Measurements from ENCODE around the gene GHDC.

GHDC gene

DNA sequence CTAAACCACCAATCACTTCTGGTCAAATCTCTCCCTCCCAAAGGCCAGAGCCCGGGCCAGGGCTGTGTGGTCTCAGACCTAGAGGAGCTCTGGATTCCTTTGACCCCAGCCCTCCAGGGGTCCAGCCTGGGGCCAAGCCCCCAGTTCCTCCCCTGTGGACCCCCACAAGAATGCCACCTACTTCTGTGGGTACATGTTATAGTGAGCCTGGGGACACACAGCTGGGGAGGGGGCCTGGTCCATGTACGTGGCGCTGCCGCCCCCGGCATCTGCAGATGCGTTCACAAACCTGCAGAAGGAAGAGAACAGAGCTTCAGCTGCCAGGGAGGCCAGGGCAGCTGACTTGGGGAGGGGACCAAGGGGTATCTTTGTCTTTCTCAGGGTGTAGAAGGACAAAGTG, 7.9 kb upstream of the GHDC start:
- no peak overlapping the region for H3K9ac ChIP-seq (ENCODE audit: low read length)
- no peaks in the 10 kb centered on the region for H3K9me3 ChIP-seq (ENCODE audit: low read length)
- TF ChIP-seq EZH2 (IDR thresholded peaks at IDR 0.05; ENCODE audit: borderline replicate concordance, low read length): no peak
- TF ChIP-seq, protein P1, sequence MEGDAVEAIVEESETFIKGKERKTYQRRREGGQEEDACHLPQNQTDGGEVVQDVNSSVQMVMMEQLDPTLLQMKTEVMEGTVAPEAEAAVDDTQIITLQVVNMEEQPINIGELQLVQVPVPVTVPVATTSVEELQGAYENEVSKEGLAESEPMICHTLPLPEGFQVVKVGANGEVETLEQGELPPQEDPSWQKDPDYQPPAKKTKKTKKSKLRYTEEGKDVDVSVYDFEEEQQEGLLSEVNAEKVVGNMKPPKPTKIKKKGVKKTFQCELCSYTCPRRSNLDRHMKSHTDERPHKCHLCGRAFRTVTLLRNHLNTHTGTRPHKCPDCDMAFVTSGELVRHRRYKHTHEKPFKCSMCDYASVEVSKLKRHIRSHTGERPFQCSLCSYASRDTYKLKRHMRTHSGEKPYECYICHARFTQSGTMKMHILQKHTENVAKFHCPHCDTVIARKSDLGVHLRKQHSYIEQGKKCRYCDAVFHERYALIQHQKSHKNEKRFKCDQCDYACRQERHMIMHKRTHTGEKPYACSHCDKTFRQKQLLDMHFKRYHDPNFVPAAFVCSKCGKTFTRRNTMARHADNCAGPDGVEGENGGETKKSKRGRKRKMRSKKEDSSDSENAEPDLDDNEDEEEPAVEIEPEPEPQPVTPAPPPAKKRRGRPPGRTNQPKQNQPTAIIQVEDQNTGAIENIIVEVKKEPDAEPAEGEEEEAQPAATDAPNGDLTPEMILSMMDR (IDR thresholded peaks at IDR 0.05; ENCODE audit: low read length): no peak
- H3K4me1 ChIP-seq (ENCODE audit: insufficient read depth, low read length, severe bottlenecking): peaks cover 13% of the 10 kb centered on the region
- no peaks in the 10 kb centered on the region for H3K79me2 ChIP-seq (ENCODE audit: insufficient read depth, low read length)
- H3K36me3 ChIP-seq (ENCODE audit: insufficient read depth, low read length): no peaks in the 10 kb centered on the region
- no peak overlapping the region for H3K4me3 ChIP-seq (ENCODE audit: low read depth, low read length, poor library complexity, severe bottlenecking)
- no peak overlapping the region for H3K27ac ChIP-seq (ENCODE audit: low read depth, low read length, poor library complexity, severe bottlenecking)
- H3K4me2 ChIP-seq (ENCODE audit: low read length): no peak overlapping the region
- no peaks in the 10 kb centered on the region for H3K9me2 ChIP-seq (ENCODE audit: low read depth, low read length)
- H3K27me3 ChIP-seq (ENCODE audit: insufficient read depth, low read length): no peaks in the 10 kb centered on the region
- no peak overlapping the region for H2AFZ ChIP-seq (ENCODE audit: low read length)
- no peaks in the 10 kb centered on the region for H4K20me1 ChIP-seq (ENCODE audit: insufficient read depth, low read length)
- no peaks in the 10 kb centered on the region for H3F3A ChIP-seq (ENCODE audit: insufficient read depth, low read length)

DNA sequence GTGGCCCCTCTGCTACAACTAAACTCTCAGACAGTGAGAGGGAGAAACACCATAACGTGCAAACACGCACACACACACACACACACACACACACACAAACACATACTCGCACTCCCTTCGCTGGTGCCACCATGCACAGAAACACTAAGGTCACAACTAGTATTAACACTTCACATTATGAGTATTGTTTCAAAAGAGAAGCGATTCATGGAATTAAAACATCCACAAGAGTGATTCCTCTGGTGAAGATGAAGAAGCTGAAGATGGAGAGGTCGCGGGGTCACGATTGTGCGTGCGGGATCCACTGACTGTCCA, 7.1 kb upstream of the GHDC start:
- Histone ChIP-seq H3K27me3 (ENCODE audit: insufficient read depth, low read length) (no peaks in the 10 kb centered on the region), H2AFZ (ENCODE audit: low read length) (no peak overlapping the region), H3K27ac (ENCODE audit: low read depth, low read length, poor library complexity, severe bottlenecking) (no peak overlapping the region), H3K4me2 (ENCODE audit: low read length) (no peak overlapping the region), H3K79me2 (ENCODE audit: insufficient read depth, low read length) (no peaks in the 10 kb centered on the region), H3F3A (ENCODE audit: insufficient read depth, low read length) (no peaks in the 10 kb centered on the region), H3K9me3 (ENCODE audit: low read length) (no peaks in the 10 kb centered on the region), H4K20me1 (ENCODE audit: insufficient read depth, low read length) (no peaks in the 10 kb centered on the region), H3K36me3 (ENCODE audit: insufficient read depth, low read length) (no peaks in the 10 kb centered on the region), H3K9me2 (ENCODE audit: low read depth, low read length) (no peaks in the 10 kb centered on the region), H3K4me3 (ENCODE audit: low read depth, low read length, poor library complexity, severe bottlenecking) (no peak overlapping the region), H3K9ac (ENCODE audit: low read length) (no peak overlapping the region), H3K4me1 (ENCODE audit: insufficient read depth, low read length, severe bottlenecking) (peaks cover 13% of the 10 kb centered on the region)
- TF ChIP-seq, protein P1 (IDR thresholded peaks at IDR 0.05; ENCODE audit: low read length): no peak
- no peak for TF ChIP-seq EZH2 (IDR thresholded peaks at IDR 0.05; ENCODE audit: borderline replicate concordance, low read length)

DNA sequence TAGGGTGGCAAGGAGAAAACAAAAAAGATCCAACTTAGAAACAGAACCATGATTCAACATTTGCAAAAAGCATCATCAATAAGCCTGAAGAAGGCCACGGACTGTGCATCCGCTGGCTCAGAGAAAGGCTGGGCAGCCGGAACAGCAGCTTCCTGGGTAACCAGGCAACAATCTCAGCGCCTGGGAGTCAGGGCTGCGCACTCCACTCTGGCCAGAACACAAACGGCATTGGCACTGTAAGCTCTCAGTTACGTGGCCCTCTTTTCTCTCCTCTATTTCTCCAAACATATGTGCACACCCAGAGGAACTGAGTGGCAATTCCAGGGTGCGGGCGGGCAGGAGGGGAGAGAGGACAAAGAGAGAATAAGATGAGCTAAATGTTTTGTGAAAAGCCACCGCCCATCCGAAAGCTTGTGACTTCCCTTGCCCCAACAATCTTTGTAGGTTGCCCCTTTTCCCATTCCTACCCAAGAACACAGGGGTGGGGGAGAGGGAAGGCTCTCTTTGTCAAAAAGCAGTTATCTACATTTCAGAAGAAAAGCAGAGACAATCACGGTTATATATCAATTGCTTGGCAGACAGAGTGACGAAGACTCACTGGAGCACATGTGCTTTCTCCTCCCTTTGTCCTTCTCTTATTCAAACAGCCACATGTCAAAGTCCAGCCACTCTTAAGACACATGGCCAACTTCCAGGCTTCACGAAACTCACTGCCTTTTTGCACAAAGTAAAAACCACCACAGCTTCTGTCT, 6.6 kb upstream of the GHDC start:
- H2AFZ ChIP-seq (ENCODE audit: low read length): no peak overlapping the region
- no peaks in the 10 kb centered on the region for H3K27me3 ChIP-seq (ENCODE audit: insufficient read depth, low read length)
- no peak overlapping the region for H3K27ac ChIP-seq (ENCODE audit: low read depth, low read length, poor library complexity, severe bottlenecking)
- no peak overlapping the region for H3K4me2 ChIP-seq (ENCODE audit: low read length)
- no peaks in the 10 kb centered on the region for H3K9me3 ChIP-seq (ENCODE audit: low read length)
- TF ChIP-seq, protein P1 (IDR thresholded peaks at IDR 0.05; ENCODE audit: low read length): no peak
- no peak for TF ChIP-seq EZH2 (IDR thresholded peaks at IDR 0.05; ENCODE audit: borderline replicate concordance, low read length)
- no peak overlapping the region for H3K4me3 ChIP-seq (ENCODE audit: low read depth, low read length, poor library complexity, severe bottlenecking)
- no peaks in the 10 kb centered on the region for H3K9me2 ChIP-seq (ENCODE audit: low read depth, low read length)
- no peaks in the 10 kb centered on the region for H4K20me1 ChIP-seq (ENCODE audit: insufficient read depth, low read length)
- H3K9ac ChIP-seq (ENCODE audit: low read length): no peak overlapping the region
- H3K4me1 ChIP-seq (ENCODE audit: insufficient read depth, low read length, severe bottlenecking): peaks cover 13% of the 10 kb centered on the region
- no peaks in the 10 kb centered on the region for H3K79me2 ChIP-seq (ENCODE audit: insufficient read depth, low read length)
- no peaks in the 10 kb centered on the region for H3F3A ChIP-seq (ENCODE audit: insufficient read depth, low read length)
- H3K36me3 ChIP-seq (ENCODE audit: insufficient read depth, low read length): no peaks in the 10 kb centered on the region

All from OCI-LY1 (cell line).